ENCODE results near the gene MMP14. TPM values are rescaled to one million over a fixed set of nuclear protein-coding genes. Genes with fewer than 3 reads are reported as not detected.
A peak's percentile ranks its signal among the peaks of the same experiment; 100 is the strongest.

The MMP14 gene
- total and polyA plus RNA-seq, 9 of the 15 experiments (the other 6 are each of a cell fraction or from before 2014, with no cell fraction given): 0.36 to 5.8 (median 1.3) TPM; not detected in 2

DNA sequence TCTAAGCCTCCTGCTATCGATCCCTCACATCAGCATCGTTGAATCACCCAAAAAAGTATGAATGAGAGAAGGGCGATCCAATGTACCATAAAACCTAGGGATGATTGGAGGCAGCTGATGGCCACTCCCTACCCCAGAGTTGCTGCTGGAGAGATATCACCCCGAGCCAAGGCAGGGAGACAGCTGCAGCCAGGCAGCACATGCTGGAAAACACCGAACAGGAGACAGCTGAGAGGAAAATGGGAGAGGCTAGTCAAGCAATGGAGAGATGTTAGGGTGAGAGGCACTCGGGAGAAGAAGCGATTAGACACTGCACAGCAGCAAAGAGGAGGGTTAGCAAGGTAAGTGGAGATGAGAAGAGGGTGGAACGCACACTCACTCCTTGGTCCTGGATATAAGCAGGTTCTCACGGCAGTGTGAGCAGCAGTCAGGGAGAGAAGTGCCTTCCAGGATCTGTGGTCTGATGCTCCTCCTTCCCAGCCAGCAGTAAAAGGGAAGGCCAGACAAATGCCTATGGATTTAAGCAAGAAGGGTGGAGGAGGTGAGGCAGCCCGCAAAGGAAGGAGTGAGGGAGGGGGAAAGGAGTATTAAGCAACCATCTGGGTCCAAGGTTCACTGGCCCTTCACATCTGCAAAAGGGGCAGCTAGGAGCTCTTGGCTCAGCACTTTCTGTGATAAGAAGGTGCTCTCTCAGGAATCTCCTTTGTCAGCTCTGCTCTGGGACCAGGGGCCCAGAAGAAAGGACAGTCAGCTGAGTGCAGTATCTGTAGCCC is 21.3 kb upstream of the MMP14 start, which contains the start of gene SLC7A7:
Gene SLC7A7, minus strand, starts transcription at position 495 of the 773 bp plus-strand sequence. CDS start 2,037 bp downstream, outside the sequence.
- Histone ChIP-seq H3K4me1 (replicated peaks in 1 of 2; ENCODE audit: control insufficient read depth in 2 of 2, insufficient read depth in 2 of 2, low read length in 2 of 2) (peaks cover 3 to 5% of the 10 kb centered on the region in 2 experiments; a peak in 3 of 5 replicates), H3K9ac (ENCODE audit: insufficient read depth in 1 of 2, low read depth in 2 of 2, low read length in 2 of 2) (peak within 1 kb of the TSS in 1 of 2 experiments; percentile 72; a peak in 1 of 4 replicates), H3K27ac (ENCODE audit: extremely low read depth, low read depth, low read length) (no peak within 1 kb of the TSS), H3K27me3 (ENCODE audit: control insufficient read depth in 2 of 2, insufficient read depth in 2 of 2, low read length in 2 of 2) (peaks cover 7 to 32% of the 10 kb centered on the region in 2 experiments; a peak in 4 of 5 replicates), H3K9me1 (ENCODE audit: control insufficient read depth, insufficient read depth, low read length) (no peaks in the 10 kb centered on the region), H3K9me3 (replicated peaks; ENCODE audit: control insufficient read depth, insufficient read depth, low read depth, low read length) (no peaks in the 10 kb centered on the region), H4K20me1 (replicated peaks; ENCODE audit: control insufficient read depth, insufficient read depth, low read length) (no peaks in the 10 kb centered on the region), H3K4me2 (ENCODE audit: insufficient read depth, low read length) (peak within 1 kb of the TSS; percentile 25; the same call in 1 of the 2 replicates), H2AFZ (ENCODE audit: low read depth, low read length) (peak within 1 kb of the TSS; percentile 41; the same call in 1 of the 2 replicates), H3K36me3 (ENCODE audit: control insufficient read depth, insufficient read depth, low read length) (no peaks in the 10 kb centered on the region), H3K4me3 (no peak within 1 kb of the TSS), H3K79me2 (ENCODE audit: control insufficient read depth, insufficient read depth, low read length) (no peaks in the 10 kb centered on the region)
- intact Hi-C loops (cut with micrococcal nuclease): no loop called here
- POLR2A ChIA-PET: interaction anchor here (0.7 kb wide), 1 partner anchor 83 kb away, joined by 3 read pairs; no protein-coding TSS in a partner anchor
- CTCF ChIA-PET (ENCODE audit: low intra/inter-chr PET ratio): no interaction called here
- TF ChIP-seq, protein P1, sequence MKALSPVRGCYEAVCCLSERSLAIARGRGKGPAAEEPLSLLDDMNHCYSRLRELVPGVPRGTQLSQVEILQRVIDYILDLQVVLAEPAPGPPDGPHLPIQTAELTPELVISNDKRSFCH (CRISPR knock-in tag; IDR thresholded peaks at IDR 0.05): no peak
- TF ChIP-seq, protein P1 (tag; IDR thresholded peaks at IDR 0.05): no peak
- TF ChIP-seq NFATC3 (IDR thresholded peaks at IDR 0.05): no peak
- TF ChIP-seq CEBPB (tag; IDR thresholded peaks at IDR 0.05): peak; percentile 47
- no peak for TF ChIP-seq CEBPG (CRISPR knock-in tag; IDR thresholded peaks at IDR 0.05)
- TF ChIP-seq CEBPG (tag; conservative IDR thresholded peaks at IDR 0.05 in 1 of 2, IDR thresholded peaks at IDR 0.05 in 1 of 2): 0 out of 4 replicates have a peak, but pooled peaks have one; percentile 23 to 47
- no peak for TF ChIP-seq NFE2 (IDR thresholded peaks at IDR 0.05; ENCODE audit: low read depth)
- TF ChIP-seq, protein P2, sequence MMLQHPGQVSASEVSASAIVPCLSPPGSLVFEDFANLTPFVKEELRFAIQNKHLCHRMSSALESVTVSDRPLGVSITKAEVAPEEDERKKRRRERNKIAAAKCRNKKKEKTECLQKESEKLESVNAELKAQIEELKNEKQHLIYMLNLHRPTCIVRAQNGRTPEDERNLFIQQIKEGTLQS (IDR thresholded peaks at IDR 0.05): no peak
- TF ChIP-seq, protein P2 (CRISPR knock-in tag; conservative IDR thresholded peaks at IDR 0.05): no peak
- peak; percentile 19 for ATAC-seq
- in situ Hi-C loops (cut with MboI): no loop called here
- BruUV-seq (replicated peaks): no TSS peak
- peak; percentile 62 for FAIRE-seq
- WGBS (ENCODE audit: insufficient coverage, low coverage, missing lambda C conversion rate): 6% methylated on average over 10 of the region's 10 CpGs
- DNase-seq (ENCODE audit: extremely low read depth in 1 of 4, low spot score in 3 of 4): no peak

All from K562 (cell line).